HepG2 (cell line): ENCODE measurements around the gene CTSA. TPM values are rescaled to one million over a fixed set of nuclear protein-coding genes. Genes with fewer than 3 reads are reported as not detected.

Source experiments
- DR1 ChIP-seq: sonication (generic); formaldehyde crosslinking; IDR thresholded peaks from 2 replicates; pipeline ENCODE4 v1.8.0; 2021; ENCODE audit warnings: mild to moderate bottlenecking, missing genetic modification reagents, inconsistent platforms
- ESRRA ChIP-seq: sonication (generic); formaldehyde crosslinking; IDR thresholded peaks from 2 replicates; pipeline ENCODE4 v1.5.1; 2020; ENCODE audit warnings: mild to moderate bottlenecking, low read depth, missing genetic modification reagents
- HDAC1 ChIP-seq: sonication (generic); formaldehyde crosslinking; IDR thresholded peaks from 2 replicates; pipeline ENCODE4 v1.5.1; 2020; ENCODE audit warnings: mild to moderate bottlenecking, missing genetic modification reagents
- HNF4A ChIP-seq: sonication (generic); formaldehyde crosslinking; IDR thresholded peaks from 2 replicates; pipeline ENCODE4 v1.4.0; 2020; ENCODE audit warnings: missing genetic modification reagents
- KAT8 ChIP-seq: IDR thresholded peaks from 2 replicates; pipeline ENCODE4 v1.6.1; 2016; ENCODE audit warnings: missing genetic modification reagents, missing compliant biosample characterization
- NRL ChIP-seq: sonication (generic); formaldehyde crosslinking; IDR thresholded peaks from 2 replicates; pipeline ENCODE4 v1.5.0; 2020; ENCODE audit warnings: missing genetic modification reagents, mild to moderate bottlenecking, moderate library complexity, borderline replicate concordance
- RXRB ChIP-seq: IDR thresholded peaks from 2 replicates; pipeline ENCODE4 v1.6.1; 2016; ENCODE audit warnings: borderline replicate concordance, missing genetic modification reagents, missing compliant biosample characterization
- SKI ChIP-seq: fragments of 450-650 bp; IDR thresholded peaks from one replicate; pipeline ENCODE4 v1.6.1; 2018; ENCODE audit warnings: mild to moderate bottlenecking; ENCODE audit not compliant: partially characterized antibody
- SMYD3 ChIP-seq: sonication (generic); formaldehyde crosslinking; IDR thresholded peaks from 2 replicates; pipeline ENCODE4 v1.8.1; 2023; ENCODE audit warnings: mild to moderate bottlenecking, missing genetic modification reagents
- SNAPC2 ChIP-seq: sonication (generic); formaldehyde crosslinking; IDR thresholded peaks from 2 replicates; pipeline ENCODE4 v1.8.1; 2022; ENCODE audit warnings: mild to moderate bottlenecking, missing genetic modification reagents
- TCF12 ChIP-seq, 2 experiments: fragments of 450-650 bp in 1 of 2; sonication (generic) in 1 of 2; formaldehyde crosslinking in 1 of 2; IDR thresholded peaks; 2 replicates each; pipeline versions ENCODE4 v1.6.1 to v1.8.0; 2017 to 2022; ENCODE audit warnings: antibody characterized with exemption in 1 of 2, mild to moderate bottlenecking in 1 of 2, missing genetic modification reagents in 1 of 2, moderate library complexity in 1 of 2
- ZKSCAN5 ChIP-seq: sonication (generic); formaldehyde crosslinking; IDR thresholded peaks from 2 replicates; pipeline ENCODE4 v1.5.1; 2020; ENCODE audit warnings: mild to moderate bottlenecking, missing genetic modification reagents
- ZNF205 ChIP-seq: IDR thresholded peaks from 2 replicates; pipeline ENCODE4 v1.6.1; 2018; ENCODE audit warnings: missing biosample characterization, missing genetic modification reagents
- ZNF282 ChIP-seq: fragments of 450-650 bp; IDR thresholded peaks from 2 replicates; pipeline ENCODE4 v1.6.1; 2018; ENCODE audit not compliant: partially characterized antibody
- ZNF350 ChIP-seq: sonication (generic); formaldehyde crosslinking; IDR thresholded peaks from 2 replicates; pipeline ENCODE4 v1.4.0; 2020; ENCODE audit warnings: mild to moderate bottlenecking, low read depth, missing genetic modification reagents, borderline replicate concordance
- ZNF451 ChIP-seq: sonication (generic); formaldehyde crosslinking; IDR thresholded peaks from 2 replicates; pipeline ENCODE4 v1.5.0; 2020; ENCODE audit warnings: mild to moderate bottlenecking, missing genetic modification reagents
- ZNF83 ChIP-seq: sonication (generic); formaldehyde crosslinking; IDR thresholded peaks from 2 replicates; pipeline ENCODE4 v1.4.0; 2020; ENCODE audit warnings: missing genetic modification reagents, mild to moderate bottlenecking, borderline replicate concordance
- polyA plus RNA-seq, 8 experiments: library from polyadenylated mRNA; depleted of rRNA in 3 of 8; stranded (reverse) in 7 of 8; unstranded in 1 of 8; fragments of >200 nt; fragmentation: Illumina TruSeq in 4 of 8; extraction: Trizol in 4 of 8; gene quantifications; 2 replicates each; pipeline versions ENCODE4 v1.2.1 to v1.2.3, GENCODE V29; 2011 to 2016; ENCODE audit warnings: low read depth in 4 of 8, missing spikeins in 1 of 8, mixed read lengths in 1 of 8; ENCODE audit not compliant: insufficient read depth in 1 of 8
- total RNA-seq, 5 experiments: library from RNA; depleted of rRNA; stranded (reverse); fragments of >200 nt; fragmentation: Illumina TruSeq; extraction: Trizol; gene quantifications; 2 replicates each; pipeline ENCODE4 v1.2.3, GENCODE V29; 2016; ENCODE audit warnings: low read depth in 1 of 5
- TF ChIP-seq, protein P1 (sequence below), 2 experiments: sonication (generic) in 1 of 2; formaldehyde crosslinking in 1 of 2; IDR thresholded peaks; 2 replicates each; pipeline versions ENCODE4 v1.6.1 to v1.9.0; 2014 to 2022; ENCODE audit warnings: antibody characterized with exemption in 1 of 2, borderline replicate concordance in 1 of 2, inconsistent platforms in 1 of 2, low read depth in 1 of 2, missing genetic modification reagents in 1 of 2
- TF ChIP-seq, protein P2 (sequence below): sonication (generic); formaldehyde crosslinking; IDR thresholded peaks from 2 replicates; pipeline ENCODE4 v1.4.0; 2020; ENCODE audit warnings: missing genetic modification reagents

The CTSA gene
- total and polyA plus RNA-seq, 2 of the 13 experiments (the other 11 are each of a cell fraction or from before 2014, with no cell fraction given), result 202 to 231 TPM

DNA sequence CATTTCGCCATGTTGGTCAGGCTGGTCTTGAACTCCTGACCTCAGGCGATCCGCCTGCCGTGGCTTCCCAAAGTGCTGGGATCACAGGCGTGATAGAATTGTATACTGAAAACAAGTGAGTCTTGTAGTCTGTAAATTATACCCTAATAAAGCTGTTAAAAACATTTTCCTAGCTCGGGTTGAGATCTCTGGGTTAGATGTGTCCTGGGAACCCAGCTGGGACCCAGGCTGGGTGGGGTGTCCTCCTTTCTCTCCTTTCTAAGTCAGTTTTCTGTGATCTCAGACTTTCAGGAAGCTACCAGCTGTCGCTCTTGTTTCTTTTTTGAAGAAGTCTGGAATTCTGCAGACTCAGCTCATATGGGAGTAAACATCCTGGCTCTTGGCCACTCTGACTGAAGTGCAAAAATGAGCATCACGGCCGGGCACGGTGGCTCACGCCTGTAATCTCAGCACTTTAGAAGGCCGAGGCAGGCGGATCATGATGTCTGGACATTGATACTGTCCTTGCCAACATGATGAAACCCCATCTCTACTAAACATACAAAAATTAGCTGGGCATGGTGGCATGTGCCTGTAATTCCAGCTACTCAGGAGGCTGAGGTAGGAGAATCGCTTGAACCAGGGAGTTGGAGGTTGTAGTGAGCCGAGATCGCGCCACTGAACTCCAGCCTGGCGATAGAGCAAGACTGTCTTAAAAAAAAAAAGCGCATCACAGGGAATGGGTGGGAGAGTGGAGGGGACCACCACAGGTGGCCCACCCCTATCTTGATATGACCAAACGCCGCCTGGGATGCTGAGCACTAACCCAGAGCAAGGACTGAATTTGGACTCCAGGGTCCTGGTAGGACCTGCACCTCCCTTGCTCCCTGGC is 33.5 kb downstream of the CTSA start (continued):
- TF ChIP-seq, protein P1, sequence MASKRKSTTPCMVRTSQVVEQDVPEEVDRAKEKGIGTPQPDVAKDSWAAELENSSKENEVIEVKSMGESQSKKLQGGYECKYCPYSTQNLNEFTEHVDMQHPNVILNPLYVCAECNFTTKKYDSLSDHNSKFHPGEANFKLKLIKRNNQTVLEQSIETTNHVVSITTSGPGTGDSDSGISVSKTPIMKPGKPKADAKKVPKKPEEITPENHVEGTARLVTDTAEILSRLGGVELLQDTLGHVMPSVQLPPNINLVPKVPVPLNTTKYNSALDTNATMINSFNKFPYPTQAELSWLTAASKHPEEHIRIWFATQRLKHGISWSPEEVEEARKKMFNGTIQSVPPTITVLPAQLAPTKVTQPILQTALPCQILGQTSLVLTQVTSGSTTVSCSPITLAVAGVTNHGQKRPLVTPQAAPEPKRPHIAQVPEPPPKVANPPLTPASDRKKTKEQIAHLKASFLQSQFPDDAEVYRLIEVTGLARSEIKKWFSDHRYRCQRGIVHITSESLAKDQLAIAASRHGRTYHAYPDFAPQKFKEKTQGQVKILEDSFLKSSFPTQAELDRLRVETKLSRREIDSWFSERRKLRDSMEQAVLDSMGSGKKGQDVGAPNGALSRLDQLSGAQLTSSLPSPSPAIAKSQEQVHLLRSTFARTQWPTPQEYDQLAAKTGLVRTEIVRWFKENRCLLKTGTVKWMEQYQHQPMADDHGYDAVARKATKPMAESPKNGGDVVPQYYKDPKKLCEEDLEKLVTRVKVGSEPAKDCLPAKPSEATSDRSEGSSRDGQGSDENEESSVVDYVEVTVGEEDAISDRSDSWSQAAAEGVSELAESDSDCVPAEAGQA (IDR thresholded peaks at IDR 0.05; ENCODE audit: low read depth), result no peak
- TF ChIP-seq, protein P1 (CRISPR knock-in tag; IDR thresholded peaks at IDR 0.05; ENCODE audit: borderline replicate concordance), result no peak
- TF ChIP-seq, protein P2, sequence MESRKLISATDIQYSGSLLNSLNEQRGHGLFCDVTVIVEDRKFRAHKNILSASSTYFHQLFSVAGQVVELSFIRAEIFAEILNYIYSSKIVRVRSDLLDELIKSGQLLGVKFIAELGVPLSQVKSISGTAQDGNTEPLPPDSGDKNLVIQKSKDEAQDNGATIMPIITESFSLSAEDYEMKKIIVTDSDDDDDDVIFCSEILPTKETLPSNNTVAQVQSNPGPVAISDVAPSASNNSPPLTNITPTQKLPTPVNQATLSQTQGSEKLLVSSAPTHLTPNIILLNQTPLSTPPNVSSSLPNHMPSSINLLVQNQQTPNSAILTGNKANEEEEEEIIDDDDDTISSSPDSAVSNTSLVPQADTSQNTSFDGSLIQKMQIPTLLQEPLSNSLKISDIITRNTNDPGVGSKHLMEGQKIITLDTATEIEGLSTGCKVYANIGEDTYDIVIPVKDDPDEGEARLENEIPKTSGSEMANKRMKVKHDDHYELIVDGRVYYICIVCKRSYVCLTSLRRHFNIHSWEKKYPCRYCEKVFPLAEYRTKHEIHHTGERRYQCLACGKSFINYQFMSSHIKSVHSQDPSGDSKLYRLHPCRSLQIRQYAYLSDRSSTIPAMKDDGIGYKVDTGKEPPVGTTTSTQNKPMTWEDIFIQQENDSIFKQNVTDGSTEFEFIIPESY (CRISPR knock-in tag), result 0 out of 2 replicates have a peak, but pooled peaks have one; percentile 23
- peak; percentile 53; the same call in 1 of the 2 replicates for TF ChIP-seq RXRB (CRISPR knock-in tag)
- TF ChIP-seq SNAPC2 (CRISPR knock-in tag), result 0 out of 2 replicates have a peak, but pooled peaks have one; percentile 33
- no peak for TF ChIP-seq ZNF205 (CRISPR knock-in tag)
- peak; percentile 8 for TF ChIP-seq SKI
- TF ChIP-seq HNF4A (CRISPR knock-in tag), result peak; percentile 24; the same call in 1 of the 2 replicates
- no peak for TF ChIP-seq ZKSCAN5 (CRISPR knock-in tag)
- peak; percentile 51; the same call in 1 of the 2 replicates for TF ChIP-seq NRL (CRISPR knock-in tag)
- peak; percentile 43; the same call in 1 of the 2 replicates for TF ChIP-seq KAT8 (CRISPR knock-in tag)
- no peak for TF ChIP-seq TCF12 (IDR thresholded peaks at IDR 0.05)
- TF ChIP-seq TCF12 (CRISPR knock-in tag; IDR thresholded peaks at IDR 0.05), result no peak
- no peak for TF ChIP-seq DR1 (CRISPR knock-in tag)
- 0 out of 2 replicates have a peak, but pooled peaks have one; percentile 35 for TF ChIP-seq SMYD3 (CRISPR knock-in tag)
- TF ChIP-seq ZNF282, result no peak
- TF ChIP-seq HDAC1 (CRISPR knock-in tag), result peak; percentile 40; the same call in 1 of the 2 replicates
- TF ChIP-seq ZNF350, result peak; percentile 57; the same call in 1 of the 2 replicates
- TF ChIP-seq ZNF451, result 0 out of 2 replicates have a peak, but pooled peaks have one; percentile 47
- TF ChIP-seq ZNF83 (CRISPR knock-in tag), result no peak
- TF ChIP-seq ESRRA, result 0 out of 2 replicates have a peak, but pooled peaks have one; percentile 32
